ENCODE data around the gene ODAD2. TPM values are rescaled to one million over a fixed set of nuclear protein-coding genes. Genes with fewer than 3 reads are reported as not detected.

The ODAD2 gene
- total RNA-seq, 1 donor from 2014 or later = not detected

DNA sequence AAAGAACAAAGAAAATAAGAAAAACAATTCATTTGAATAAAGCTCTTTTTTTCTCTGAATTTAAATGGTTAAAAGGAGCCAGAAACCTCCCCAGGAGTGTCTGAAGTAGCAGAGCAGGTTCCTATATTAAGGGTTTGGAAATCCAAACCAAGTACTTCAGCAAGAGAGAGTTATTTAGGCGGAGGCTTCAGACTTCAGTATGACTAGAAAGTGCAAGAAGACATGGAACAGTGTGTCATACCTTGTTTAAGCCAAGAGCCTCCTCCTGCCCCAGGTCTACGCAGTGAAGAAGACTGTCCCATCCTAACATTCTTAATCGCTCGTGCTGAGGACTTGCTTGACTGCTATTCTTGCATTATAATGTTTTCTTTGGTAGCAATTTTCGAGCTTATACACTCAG, 51.3 kb downstream of the ODAD2 start:
- no peaks in the 10 kb centered on the region for H3K9me3 Mint-ChIP-seq (ENCODE audit: unreplicated experiment)
- no peaks in the 10 kb centered on the region for H3K36me3 Mint-ChIP-seq (ENCODE audit: unreplicated experiment)
- no peak overlapping the region for H3K4me3 Mint-ChIP-seq (ENCODE audit: unreplicated experiment)
- TF ChIP-seq CTCF (IDR thresholded peaks at IDR 0.05; ENCODE audit: partially characterized antibody, unreplicated experiment) = no peak
- H3K4me1 Mint-ChIP-seq (ENCODE audit: low read depth, unreplicated experiment) = no peaks in the 10 kb centered on the region
- H3K27me3 Mint-ChIP-seq (ENCODE audit: unreplicated experiment) = no peaks in the 10 kb centered on the region
- no peak for DNase-seq
- H3K27ac Mint-ChIP-seq (ENCODE audit: unreplicated experiment) = no peak overlapping the region

DNA sequence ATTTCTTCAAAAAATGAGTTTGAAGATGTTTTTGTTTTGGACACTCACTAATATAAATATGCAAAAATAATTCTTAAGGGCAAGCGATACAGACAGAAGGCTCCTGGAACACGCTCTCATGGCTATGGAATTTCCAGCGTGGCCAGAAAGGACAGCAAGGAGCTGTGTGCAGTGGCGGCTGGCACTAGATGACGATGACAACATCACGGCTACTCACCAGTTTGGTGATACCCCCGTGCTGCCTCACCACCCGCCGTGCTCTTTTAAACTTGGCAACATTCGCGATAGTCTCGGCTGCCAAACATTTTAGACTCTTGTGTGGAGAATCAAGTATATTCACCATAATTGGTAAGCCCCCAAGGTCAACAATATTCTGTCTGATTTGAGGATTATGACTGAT, 54.9 kb downstream of the ODAD2 start:
- no peaks in the 10 kb centered on the region for H3K9me3 Mint-ChIP-seq (ENCODE audit: unreplicated experiment)
- no peak overlapping the region for H3K4me3 Mint-ChIP-seq (ENCODE audit: unreplicated experiment)
- DNase-seq = no peak
- no peak for TF ChIP-seq CTCF (IDR thresholded peaks at IDR 0.05; ENCODE audit: partially characterized antibody, unreplicated experiment)
- H3K27ac Mint-ChIP-seq (ENCODE audit: unreplicated experiment) = no peak overlapping the region
- no peaks in the 10 kb centered on the region for H3K4me1 Mint-ChIP-seq (ENCODE audit: low read depth, unreplicated experiment)
- H3K27me3 Mint-ChIP-seq (ENCODE audit: unreplicated experiment) = no peaks in the 10 kb centered on the region
- no peaks in the 10 kb centered on the region for H3K36me3 Mint-ChIP-seq (ENCODE audit: unreplicated experiment)

GRCh38 chr10:27914888-27915287, 84.0 kb downstream of the ODAD2 start:
- no peaks in the 10 kb centered on the region for H3K36me3 Mint-ChIP-seq (ENCODE audit: unreplicated experiment)
- no peak overlapping the region for H3K4me3 Mint-ChIP-seq (ENCODE audit: unreplicated experiment)
- no peaks in the 10 kb centered on the region for H3K27me3 Mint-ChIP-seq (ENCODE audit: unreplicated experiment)
- peaks cover 5% of the 10 kb centered on the region for H3K4me1 Mint-ChIP-seq (ENCODE audit: low read depth, unreplicated experiment)
- no peaks in the 10 kb centered on the region for H3K9me3 Mint-ChIP-seq (ENCODE audit: unreplicated experiment)
- DNase-seq = no peak
- no peak overlapping the region for H3K27ac Mint-ChIP-seq (ENCODE audit: unreplicated experiment)
- TF ChIP-seq CTCF (IDR thresholded peaks at IDR 0.05; ENCODE audit: partially characterized antibody, unreplicated experiment) = no peak

DNA sequence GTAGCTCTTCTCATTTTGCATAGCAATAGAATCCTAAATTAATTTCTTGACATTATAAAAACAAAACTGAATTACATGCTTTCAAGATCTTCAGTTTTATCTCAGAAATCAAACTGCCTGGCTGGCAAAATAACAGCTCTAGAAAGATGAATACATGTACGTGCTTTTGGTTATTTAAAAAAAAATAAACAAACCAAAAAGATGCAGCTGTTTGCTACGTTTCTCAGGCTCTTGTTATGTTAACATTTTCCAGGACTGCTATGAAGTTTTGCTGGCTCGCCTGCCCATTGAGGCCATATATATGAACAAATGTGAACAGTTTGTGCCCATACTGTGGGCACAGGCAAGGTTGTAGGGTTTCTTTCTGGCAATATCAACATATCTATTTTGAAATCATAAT, 86.6 kb downstream of the ODAD2 start:
- Mint-ChIP-seq H3K9me3 (ENCODE audit: unreplicated experiment) (no peaks in the 10 kb centered on the region), H3K27ac (ENCODE audit: unreplicated experiment) (no peak overlapping the region), H3K4me3 (ENCODE audit: unreplicated experiment) (no peak overlapping the region), H3K4me1 (ENCODE audit: low read depth, unreplicated experiment) (peaks cover 5% of the 10 kb centered on the region), H3K27me3 (ENCODE audit: unreplicated experiment) (no peaks in the 10 kb centered on the region), H3K36me3 (ENCODE audit: unreplicated experiment) (no peaks in the 10 kb centered on the region)
- no peak for TF ChIP-seq CTCF (IDR thresholded peaks at IDR 0.05; ENCODE audit: partially characterized antibody, unreplicated experiment)
- DNase-seq = no peak

GRCh38 chr10:27911539-27911938, 87.3 kb downstream of the ODAD2 start:
- H3K27ac Mint-ChIP-seq (ENCODE audit: unreplicated experiment) = no peak overlapping the region
- peaks cover 5% of the 10 kb centered on the region for H3K4me1 Mint-ChIP-seq (ENCODE audit: low read depth, unreplicated experiment)
- no peak for TF ChIP-seq CTCF (IDR thresholded peaks at IDR 0.05; ENCODE audit: partially characterized antibody, unreplicated experiment)
- H3K9me3 Mint-ChIP-seq (ENCODE audit: unreplicated experiment) = no peaks in the 10 kb centered on the region
- no peaks in the 10 kb centered on the region for H3K36me3 Mint-ChIP-seq (ENCODE audit: unreplicated experiment)
- no peak for DNase-seq
- H3K4me3 Mint-ChIP-seq (ENCODE audit: unreplicated experiment) = no peak overlapping the region
- H3K27me3 Mint-ChIP-seq (ENCODE audit: unreplicated experiment) = no peaks in the 10 kb centered on the region
